Hepatocyte (in vitro differentiated cells): ENCODE results near the gene NEK8. TPM values are rescaled to one million over a fixed set of nuclear protein-coding genes. Genes with fewer than 3 reads are reported as not detected.

ENCODE experiments used
- DNase-seq: peaks from one replicate; pipeline ENCODE4 v3.0.0-alpha.2; 2016; ENCODE audit warnings: low spot score
- H2AFZ ChIP-seq: fragments of 200-600 bp; sonication (generic); 2 replicates; pipeline ENCODE4 v1.6.0; 2016; ENCODE audit warnings: antibody characterized with exemption, mild to moderate bottlenecking
- H3K27ac ChIP-seq: fragments of 200-600 bp; sonication (generic); 2 replicates; pipeline ENCODE4 v1.5.1; 2016; ENCODE audit warnings: mild to moderate bottlenecking
- H3K27me3 ChIP-seq: fragments of 200-600 bp; sonication (generic); 2 replicates; pipeline ENCODE4 v1.6.1; 2016
- H3K36me3 ChIP-seq: fragments of 200-600 bp; sonication (generic); replicated peaks from 2 replicates; pipeline ENCODE4 v1.5.1; 2016; ENCODE audit warnings: low read depth; ENCODE audit not compliant: insufficient read depth
- H3K4me1 ChIP-seq: fragments of 200-600 bp; sonication (generic); 2 replicates; pipeline ENCODE4 v1.5.1; 2016; ENCODE audit warnings: mild to moderate bottlenecking, moderate library complexity; ENCODE audit not compliant: insufficient read depth
- H3K4me2 ChIP-seq: fragments of 200-600 bp; sonication (generic); 2 replicates; pipeline ENCODE4 v1.6.0; 2016
- H3K4me3 ChIP-seq: fragments of 200-600 bp; sonication (generic); 2 replicates; pipeline ENCODE4 v1.5.1; 2016; ENCODE audit warnings: mild to moderate bottlenecking
- H3K79me2 ChIP-seq: fragments of 200-600 bp; sonication (generic); 2 replicates; pipeline ENCODE4 v1.6.0; 2017; ENCODE audit warnings: mild to moderate bottlenecking
- H3K9me2 ChIP-seq: fragments of 200-600 bp; sonication (generic); replicated peaks from 2 replicates; pipeline ENCODE4 v1.6.0; 2017; ENCODE audit warnings: mild to moderate bottlenecking; ENCODE audit not compliant: insufficient read depth
- H3K9me3 ChIP-seq: fragments of 200-600 bp; sonication (generic); 2 replicates; pipeline ENCODE4 v1.5.1; 2016; ENCODE audit warnings: low read depth, mild to moderate bottlenecking
- H4K20me1 ChIP-seq: fragments of 200-600 bp; sonication (generic); 2 replicates; pipeline ENCODE4 v1.6.0; 2016; ENCODE audit warnings: mild to moderate bottlenecking; ENCODE audit not compliant: insufficient read depth, poor library complexity, severe bottlenecking
- EZH2 ChIP-seq: fragments of 200-600 bp; sonication (generic); IDR thresholded peaks from 2 replicates; pipeline ENCODE4 v1.6.1; 2016; ENCODE audit warnings: antibody characterized with exemption, mild to moderate bottlenecking, borderline replicate concordance
- EZH2phosphoT487 ChIP-seq: fragments of 200-600 bp; sonication (generic); IDR thresholded peaks from one replicate; pipeline ENCODE4 v1.6.1; 2018; ENCODE audit warnings: antibody characterized with exemption, mild to moderate bottlenecking, low read depth, moderate library complexity; ENCODE audit not compliant: unreplicated experiment, severe bottlenecking
- WGBS: methylation state at CpG from one replicate; pipeline ENCODE4 v1.1.6; 2016; ENCODE audit warnings: low lambda C conversion rate; ENCODE audit errors: missing lambda C conversion rate; 5-methylcytosine and 5-hydroxymethylcytosine counted together
- polyA plus RNA-seq: library from polyadenylated mRNA; unstranded; fragments of >200 nt; fragmentation: Nextera tagmentation; extraction: Ambion mirVana; gene quantifications from 2 replicates; pipeline ENCODE4 v1.2.1, GENCODE V29; 2016
- total RNA-seq: library from RNA; depleted of rRNA; stranded (reverse); fragments of >200 nt; gene quantifications from 2 replicates; pipeline ENCODE4 v1.2.3, GENCODE V29; 2014
- TF ChIP-seq, protein P1 (sequence below): fragments of 200-600 bp; sonication (generic); IDR thresholded peaks from 2 replicates; pipeline ENCODE4 v1.5.1; 2016; ENCODE audit warnings: antibody characterized with exemption, mild to moderate bottlenecking; ENCODE audit not compliant: poor library complexity

The NEK8 gene
- total and polyA plus RNA-seq, 2 experiments from 2014 or later: 5.5 to 8.1 TPM

DNA sequence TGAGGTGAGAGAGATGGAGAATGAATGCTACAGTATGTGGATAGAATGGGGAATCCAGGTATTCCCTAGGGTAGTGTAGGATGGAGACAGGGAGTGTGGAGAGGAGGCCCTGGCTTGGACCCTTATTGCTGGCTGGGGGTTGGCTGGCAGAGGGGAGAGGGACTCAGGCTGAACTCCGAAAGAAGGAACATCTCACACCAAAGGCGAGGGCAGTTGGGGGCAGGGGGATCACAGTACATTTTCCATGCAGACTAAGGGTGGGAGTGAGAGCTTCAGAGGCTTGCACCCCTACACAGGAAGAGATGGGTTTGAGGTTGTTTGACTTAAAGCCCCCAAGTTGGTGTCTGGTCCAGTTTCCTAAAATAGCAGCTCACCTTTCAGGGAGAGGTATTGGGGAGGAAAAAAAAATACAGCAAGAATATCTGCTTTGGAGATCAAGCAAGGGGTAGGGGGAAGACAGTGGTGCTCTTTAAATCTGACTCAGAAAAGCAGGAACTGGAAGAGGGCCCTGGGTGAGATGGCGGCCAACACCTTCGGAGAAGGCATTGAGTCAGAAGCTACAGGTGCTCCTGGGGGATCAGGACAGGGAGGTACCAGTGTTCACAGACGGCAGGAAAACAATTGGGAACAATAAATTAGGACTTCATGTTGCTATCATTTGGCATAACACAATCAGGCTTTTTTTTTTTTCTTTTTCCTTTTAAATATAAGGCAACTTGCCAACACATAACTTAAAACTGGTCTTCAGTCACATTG lies 27.6 kb downstream of the NEK8 start:
- WGBS: 97% methylated on average over 5 of the region's 5 CpGs
- no peak for DNase-seq
- Histone ChIP-seq H3K27me3 (no peaks in the 10 kb centered on the region), H3K9me3 (no peaks in the 10 kb centered on the region), H3K4me1 (no peaks in the 10 kb centered on the region), H3K36me3 (no peaks in the 10 kb centered on the region), H3K9me2 (no peaks in the 10 kb centered on the region), H2AFZ (no peak overlapping the region), H4K20me1 (peaks cover 4% of the 10 kb centered on the region), H3K79me2 (peaks cover 14% of the 10 kb centered on the region), H3K4me2 (no peak overlapping the region), H3K27ac (no peak overlapping the region), H3K4me3 (no peak overlapping the region)
- TF ChIP-seq, protein P1, sequence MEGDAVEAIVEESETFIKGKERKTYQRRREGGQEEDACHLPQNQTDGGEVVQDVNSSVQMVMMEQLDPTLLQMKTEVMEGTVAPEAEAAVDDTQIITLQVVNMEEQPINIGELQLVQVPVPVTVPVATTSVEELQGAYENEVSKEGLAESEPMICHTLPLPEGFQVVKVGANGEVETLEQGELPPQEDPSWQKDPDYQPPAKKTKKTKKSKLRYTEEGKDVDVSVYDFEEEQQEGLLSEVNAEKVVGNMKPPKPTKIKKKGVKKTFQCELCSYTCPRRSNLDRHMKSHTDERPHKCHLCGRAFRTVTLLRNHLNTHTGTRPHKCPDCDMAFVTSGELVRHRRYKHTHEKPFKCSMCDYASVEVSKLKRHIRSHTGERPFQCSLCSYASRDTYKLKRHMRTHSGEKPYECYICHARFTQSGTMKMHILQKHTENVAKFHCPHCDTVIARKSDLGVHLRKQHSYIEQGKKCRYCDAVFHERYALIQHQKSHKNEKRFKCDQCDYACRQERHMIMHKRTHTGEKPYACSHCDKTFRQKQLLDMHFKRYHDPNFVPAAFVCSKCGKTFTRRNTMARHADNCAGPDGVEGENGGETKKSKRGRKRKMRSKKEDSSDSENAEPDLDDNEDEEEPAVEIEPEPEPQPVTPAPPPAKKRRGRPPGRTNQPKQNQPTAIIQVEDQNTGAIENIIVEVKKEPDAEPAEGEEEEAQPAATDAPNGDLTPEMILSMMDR: no peak
- no peak for TF ChIP-seq EZH2phosphoT487
- no peak for TF ChIP-seq EZH2

DNA sequence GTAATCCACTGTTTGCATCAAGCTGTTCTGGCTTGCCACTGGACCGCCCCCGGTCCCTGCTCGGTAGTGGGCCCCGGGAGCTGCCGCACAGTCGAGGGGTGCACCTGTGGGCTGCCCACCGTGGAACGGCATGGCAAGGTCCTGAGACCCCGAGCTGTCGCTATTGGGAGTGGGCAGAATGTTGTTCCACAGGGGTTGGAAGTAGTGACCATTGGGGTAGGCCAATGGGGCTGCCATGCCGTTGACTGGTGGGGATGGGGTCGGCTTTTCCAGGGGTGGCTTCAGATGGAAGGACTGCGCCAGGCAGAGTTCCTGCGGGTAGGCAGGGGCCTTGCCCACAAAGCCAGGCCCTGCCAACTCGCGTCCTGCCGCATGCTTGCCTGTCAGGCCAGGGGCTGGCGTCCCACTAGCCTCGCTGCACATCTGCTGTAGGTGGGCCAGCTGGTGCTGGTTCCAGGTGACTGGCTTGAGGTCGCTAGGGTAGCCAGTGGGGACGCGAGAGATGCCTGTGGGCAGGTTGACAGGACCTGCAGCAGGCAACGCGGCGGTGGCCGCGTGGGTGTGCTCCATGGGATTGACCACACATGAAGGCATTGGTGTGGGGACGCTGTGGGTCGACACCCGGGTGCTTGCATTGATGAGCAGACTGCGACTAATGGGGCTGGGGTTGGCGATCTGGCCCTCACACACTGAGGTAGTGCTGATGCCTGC lies 30.0 kb downstream of the NEK8 start:
- Histone ChIP-seq H3K9me3 (no peaks in the 10 kb centered on the region), H3K27ac (no peak overlapping the region), H3K27me3 (no peaks in the 10 kb centered on the region), H3K4me2 (no peak overlapping the region), H3K9me2 (no peaks in the 10 kb centered on the region), H2AFZ (no peak overlapping the region), H3K4me1 (no peaks in the 10 kb centered on the region), H3K4me3 (no peak overlapping the region), H3K36me3 (no peaks in the 10 kb centered on the region), H3K79me2 (peaks cover 23% of the 10 kb centered on the region), H4K20me1 (peaks cover 4% of the 10 kb centered on the region)
- 99% methylated on average over 32 of the region's 32 CpGs for WGBS
- TF ChIP-seq EZH2: no peak
- no peak for TF ChIP-seq EZH2phosphoT487
- TF ChIP-seq, protein P1: no peak
- no peak for DNase-seq

DNA sequence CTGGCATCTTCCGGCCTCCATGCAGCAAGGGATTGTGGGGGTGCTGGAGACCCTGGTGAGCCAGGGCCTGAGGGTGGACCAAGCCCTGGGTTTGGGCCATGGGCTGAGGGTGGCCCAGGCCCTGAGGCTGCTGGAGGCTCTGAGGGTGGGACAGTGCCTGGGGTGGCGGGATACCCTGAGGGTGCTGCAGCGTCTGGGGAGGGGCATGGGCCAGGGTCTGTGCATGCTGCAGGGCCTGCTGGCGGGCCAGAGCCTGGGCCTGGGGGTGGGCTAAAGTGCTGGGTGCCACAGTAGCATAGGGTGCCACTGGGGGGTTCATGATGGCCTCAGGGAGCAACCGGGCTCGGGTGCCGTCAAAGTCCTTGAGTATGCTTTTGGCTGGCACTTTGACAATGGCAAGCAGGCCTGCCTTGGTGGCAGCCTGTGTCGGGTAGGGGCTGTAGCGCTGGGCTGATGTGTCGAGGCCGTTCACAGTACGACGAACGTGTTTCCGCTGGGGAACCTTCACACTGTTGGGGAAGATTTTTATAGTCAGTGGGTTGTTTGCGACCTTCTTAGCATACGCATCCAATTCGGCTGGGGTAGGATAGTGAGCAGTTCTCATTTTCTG lies 30.8 kb downstream of the NEK8 start:
- DNase-seq: no peak
- Histone ChIP-seq H3K27me3 (no peaks in the 10 kb centered on the region), H3K4me1 (no peaks in the 10 kb centered on the region), H3K27ac (no peak overlapping the region), H3K4me2 (no peak overlapping the region), H3K79me2 (peaks cover 23% of the 10 kb centered on the region), H3K9me3 (no peaks in the 10 kb centered on the region), H3K4me3 (no peak overlapping the region), H3K9me2 (no peaks in the 10 kb centered on the region), H2AFZ (no peak overlapping the region), H4K20me1 (peaks cover 4% of the 10 kb centered on the region), H3K36me3 (no peaks in the 10 kb centered on the region)
- TF ChIP-seq, protein P1: no peak
- TF ChIP-seq EZH2 (no peak), EZH2phosphoT487 (no peak)
- 97% methylated on average over 18 of the region's 18 CpGs for WGBS
